ENCODE data around the gene WWOX.

DNA sequence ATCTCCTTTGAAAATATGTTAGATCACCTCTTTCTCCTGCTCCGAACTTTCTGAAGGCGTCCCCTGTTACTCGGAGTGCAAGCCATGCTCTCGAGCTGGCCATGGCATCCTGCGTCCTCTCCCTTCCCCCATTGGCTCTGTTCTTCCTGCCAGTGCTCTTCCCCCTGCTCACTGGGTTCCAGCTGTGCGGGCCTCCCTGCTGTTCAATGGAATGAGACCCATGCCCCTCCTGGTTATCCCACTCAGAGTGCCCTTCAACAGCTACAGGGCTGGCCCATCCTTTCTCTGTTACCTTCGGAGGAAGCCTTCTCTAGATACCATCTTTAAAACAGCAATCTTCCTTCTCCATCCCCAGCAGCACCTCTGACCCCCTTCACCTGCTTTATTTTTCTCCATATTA, 996.8 kb downstream of the WWOX start:
- TF ChIP-seq, protein P1, sequence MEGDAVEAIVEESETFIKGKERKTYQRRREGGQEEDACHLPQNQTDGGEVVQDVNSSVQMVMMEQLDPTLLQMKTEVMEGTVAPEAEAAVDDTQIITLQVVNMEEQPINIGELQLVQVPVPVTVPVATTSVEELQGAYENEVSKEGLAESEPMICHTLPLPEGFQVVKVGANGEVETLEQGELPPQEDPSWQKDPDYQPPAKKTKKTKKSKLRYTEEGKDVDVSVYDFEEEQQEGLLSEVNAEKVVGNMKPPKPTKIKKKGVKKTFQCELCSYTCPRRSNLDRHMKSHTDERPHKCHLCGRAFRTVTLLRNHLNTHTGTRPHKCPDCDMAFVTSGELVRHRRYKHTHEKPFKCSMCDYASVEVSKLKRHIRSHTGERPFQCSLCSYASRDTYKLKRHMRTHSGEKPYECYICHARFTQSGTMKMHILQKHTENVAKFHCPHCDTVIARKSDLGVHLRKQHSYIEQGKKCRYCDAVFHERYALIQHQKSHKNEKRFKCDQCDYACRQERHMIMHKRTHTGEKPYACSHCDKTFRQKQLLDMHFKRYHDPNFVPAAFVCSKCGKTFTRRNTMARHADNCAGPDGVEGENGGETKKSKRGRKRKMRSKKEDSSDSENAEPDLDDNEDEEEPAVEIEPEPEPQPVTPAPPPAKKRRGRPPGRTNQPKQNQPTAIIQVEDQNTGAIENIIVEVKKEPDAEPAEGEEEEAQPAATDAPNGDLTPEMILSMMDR (IDR thresholded peaks at IDR 0.05 in 8 of 11, conservative IDR thresholded peaks at IDR 0.05 in 3 of 11), result no peak
- TF ChIP-seq POLR2A (IDR thresholded peaks at IDR 0.05) (no peak), POLR2AphosphoS5 (IDR thresholded peaks at IDR 0.05) (no peak)
